ENCODE measurements around the gene PPM1K.
"Not testable (repeated sequence)": the region's sequence is repeated elsewhere in the genome, so short reads cannot be mapped to it uniquely, and the experiment has no call there.

The PPM1K gene

DNA sequence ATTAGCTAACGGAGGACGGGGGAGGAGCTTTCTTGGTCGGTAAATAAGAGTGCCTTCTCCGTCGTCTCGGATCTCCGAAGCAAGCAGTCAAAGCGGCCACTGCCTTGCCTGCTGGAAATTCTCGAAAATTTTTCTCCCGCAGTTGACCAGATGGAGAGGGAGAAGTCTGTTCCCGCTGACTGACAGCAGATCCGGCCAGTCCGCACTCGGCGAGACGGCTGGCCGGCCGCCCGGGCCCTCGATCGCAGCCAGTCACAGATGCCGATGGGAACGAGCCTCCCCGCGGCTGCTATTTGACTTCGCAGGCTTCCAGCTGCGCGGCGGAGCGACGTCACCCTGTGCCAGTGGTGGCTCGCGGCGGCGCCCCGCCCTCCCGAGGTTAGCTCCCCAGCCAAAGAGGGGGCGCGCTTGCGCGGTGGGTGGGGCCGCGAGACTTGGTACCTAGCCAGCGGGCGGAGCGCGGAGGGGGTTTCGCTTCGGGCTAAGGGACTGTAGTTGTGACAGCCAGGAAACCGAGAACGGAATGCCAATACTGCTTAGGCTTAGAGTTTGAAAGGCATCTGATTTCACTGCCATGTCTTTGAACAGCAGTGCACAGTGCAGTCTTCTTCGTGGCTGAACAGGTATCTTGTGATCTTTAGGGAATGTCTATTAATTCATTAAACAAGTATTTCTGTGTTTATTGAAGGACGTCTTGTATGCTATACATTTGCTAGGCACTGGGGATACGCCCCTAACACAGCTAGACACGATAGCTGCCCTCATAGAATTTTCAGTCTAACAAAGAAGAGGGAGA lies at the start of gene PPM1K:
PPM1K (minus strand) TSS at position 123 of the 796 bp plus-strand sequence. CDS start 5,978 bp downstream, outside the sequence.
- peak; percentile 95 to 99 for DNase-seq (ENCODE audit: low read depth in 2 of 2)

DNA sequence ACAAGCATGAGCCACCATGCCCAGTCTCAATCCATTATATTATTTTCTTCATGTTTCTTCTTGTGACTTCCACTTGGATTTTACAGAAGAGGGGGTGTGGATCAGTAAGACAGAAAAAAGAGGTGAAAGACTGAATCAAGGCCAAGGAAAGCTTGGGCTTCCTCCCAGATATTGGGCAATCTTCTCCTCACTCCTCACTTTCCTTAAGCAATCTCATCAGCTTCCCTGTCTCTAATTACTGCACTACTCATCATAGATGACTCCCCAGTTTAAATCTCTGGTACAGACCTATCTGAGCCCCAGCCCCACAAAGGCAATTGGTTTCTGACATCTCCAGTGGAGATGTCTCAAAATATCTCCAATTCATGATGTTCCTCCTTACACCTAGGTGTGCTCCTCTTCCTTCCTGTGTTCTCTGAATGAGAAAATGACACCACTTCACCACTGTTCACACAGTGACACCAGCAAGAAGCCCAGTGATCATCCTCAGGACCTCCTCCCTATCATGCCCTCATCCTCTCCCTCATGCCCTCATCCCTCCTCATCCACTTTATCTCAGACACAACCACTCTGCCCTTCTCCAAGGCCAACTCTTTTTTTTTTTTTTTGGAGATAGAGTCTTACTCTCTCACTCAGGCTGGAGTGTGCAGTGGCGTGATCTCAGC lies 49.5 kb upstream of the PPM1K start:
- DNase-seq (ENCODE audit: low read depth in 2 of 2) = no peak

DNA sequence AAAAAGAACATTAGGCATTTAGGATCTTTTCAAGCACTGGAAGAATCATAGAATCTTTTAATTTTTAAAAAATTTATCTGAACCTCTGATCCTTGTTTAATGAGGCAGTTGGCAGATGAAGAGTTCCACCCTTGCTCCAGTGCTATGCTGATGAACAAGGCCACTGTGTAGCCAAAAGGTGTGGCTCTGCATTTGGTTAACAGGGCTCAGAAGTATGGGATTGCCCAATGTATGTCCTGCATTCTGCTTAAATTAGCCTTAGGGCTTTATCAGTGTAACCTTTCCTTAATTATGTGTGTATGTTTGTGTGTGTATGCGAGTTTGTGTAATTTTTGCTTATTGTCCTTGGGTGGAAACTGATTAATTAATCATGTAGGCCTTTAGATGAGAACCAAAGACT lies 43.3 kb upstream of the PPM1K start:
- DNase-seq (ENCODE audit: low read depth in 2 of 2) = no peak

DNA sequence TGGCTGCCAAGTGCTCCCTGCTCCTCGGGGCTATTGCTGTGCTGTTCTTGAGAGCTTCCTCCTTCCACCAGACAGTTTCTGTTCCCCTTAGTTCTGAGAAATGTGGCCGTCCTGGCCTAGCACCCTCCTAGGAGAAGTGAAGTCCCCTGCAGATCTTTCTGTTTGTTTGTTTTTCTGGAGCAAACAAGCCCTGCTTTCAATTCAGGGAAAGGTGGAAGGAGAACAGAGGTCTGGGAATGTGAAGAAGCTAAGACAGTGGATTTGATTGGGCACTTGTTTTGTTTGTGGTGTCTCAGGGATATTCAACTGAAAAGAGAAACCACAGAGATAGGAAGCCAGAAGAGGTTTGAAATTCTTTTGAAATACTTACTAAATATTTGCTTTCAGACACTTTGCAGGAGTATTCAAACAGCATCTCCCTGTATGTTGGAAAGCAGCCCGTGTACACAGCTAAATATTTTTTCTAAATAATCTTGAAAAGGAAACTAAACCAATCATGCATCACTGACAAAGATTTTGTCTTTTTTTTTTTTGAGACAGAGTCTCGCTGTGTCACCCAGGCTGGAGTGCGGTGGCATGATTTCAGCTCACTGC lies 36.5 kb upstream of the PPM1K start:
- DNase-seq (ENCODE audit: low read depth in 2 of 2) = peak; percentile 0 to 3

DNA sequence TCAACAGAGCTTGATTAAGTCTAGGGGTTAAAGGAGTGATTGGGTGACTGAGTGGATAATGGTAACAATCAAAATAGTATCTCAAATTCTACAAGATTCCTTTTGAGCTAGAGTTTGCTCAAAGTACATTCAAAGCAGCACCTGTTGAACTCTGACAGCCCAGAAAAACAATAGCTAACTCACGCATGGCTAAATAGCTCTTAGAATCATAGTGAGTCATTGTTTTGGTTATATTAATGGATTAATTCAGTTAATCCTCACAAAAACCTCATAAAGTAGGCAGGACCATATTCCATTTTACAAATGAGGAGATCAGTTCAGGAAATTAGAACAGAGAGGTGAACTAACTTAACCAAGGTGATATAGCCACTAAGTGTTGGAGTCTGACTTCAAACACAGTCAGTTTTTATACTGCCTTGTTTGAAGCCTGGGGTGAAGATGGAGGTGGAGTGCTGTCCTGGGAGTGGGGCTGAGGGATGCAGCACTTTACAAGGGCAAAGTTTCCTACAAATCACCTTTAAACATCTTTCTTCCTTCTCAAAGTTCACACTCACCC lies 35.9 kb upstream of the PPM1K start:
- no peak for DNase-seq (ENCODE audit: low read depth in 2 of 2)

DNA sequence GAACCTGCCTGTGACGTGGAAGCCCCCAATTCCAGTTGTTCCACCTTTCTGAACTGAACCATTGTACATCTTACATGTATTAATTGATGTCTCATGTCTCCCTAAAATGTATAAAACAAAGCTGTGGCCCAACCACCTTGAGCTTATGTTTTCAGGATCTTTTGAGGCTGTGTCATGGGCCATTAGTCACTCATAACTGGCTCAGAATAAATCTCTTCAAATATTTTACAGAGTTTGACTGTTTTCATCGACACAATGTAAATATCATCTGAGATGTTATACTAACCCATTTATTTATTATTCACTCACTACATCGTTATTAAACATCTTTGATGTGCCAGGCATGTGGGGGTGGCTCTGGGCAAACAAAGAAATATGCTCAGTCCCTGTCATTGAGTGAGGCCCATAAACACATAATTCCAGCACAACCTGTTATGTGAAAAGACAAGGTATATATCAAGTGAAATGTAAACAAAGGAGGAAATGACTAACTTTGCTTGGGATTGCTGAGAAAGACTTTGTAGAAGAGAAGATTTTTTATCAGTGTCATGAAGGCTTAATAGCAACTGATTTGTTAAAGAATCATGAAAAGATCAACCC lies 34.5 kb upstream of the PPM1K start:
- DNase-seq (ENCODE audit: low read depth in 2 of 2) = no peak

DNA sequence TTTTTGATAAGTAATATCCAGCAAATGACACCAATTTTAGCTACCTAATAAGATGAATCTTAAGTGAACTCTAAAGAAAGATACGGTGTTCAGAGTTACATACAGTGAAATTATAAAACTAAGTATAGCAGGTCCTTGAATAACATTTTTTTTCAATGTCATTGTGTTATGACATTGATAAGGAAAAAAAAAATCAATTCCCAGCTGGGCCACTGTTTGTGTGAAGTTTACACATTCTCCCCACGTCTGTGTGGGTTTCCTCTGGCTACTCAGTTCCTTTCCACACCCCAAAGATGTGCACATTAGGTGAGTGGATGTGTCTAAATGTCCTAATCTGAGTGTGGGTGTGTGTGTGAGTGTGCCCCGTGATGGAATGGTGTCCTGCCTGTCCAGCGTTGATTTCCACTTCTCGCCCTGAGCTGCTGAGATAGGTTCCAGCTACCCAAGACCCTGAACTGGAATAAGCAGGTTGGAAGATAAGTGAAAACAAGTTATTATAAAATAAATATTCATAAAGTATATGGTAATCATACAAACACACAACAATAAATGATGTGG lies 31.2 kb upstream of the PPM1K start:
- no peak for DNase-seq (ENCODE audit: low read depth in 2 of 2)

DNA sequence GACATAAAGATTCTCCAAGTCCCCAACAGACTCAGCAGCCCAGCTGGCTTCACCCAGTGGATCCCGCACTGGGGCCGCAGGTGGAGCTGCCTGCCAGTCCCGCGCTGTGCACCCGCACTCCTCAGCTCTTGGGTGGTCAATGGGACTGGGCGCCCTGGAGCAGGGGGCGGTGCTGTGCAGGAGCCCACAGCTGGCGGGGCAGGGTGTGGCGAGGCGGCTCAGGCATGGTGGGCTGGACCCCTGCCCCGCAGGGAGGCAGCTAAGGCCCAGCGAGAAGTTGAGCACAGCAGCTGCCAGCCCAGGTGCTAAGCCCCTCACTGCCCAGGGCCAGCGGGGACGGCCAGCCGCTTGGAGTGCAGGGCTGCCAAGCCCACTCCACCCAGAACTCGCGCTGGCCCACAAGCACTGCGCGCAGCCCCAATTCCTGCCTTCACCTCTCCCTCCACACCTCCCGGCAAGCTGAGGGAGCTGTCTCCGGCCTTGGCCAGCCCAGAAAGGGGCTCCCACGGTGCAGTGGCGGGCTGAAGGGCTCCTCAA lies 28.8 kb upstream of the PPM1K start:
- not testable (repeated sequence) for DNase-seq (ENCODE audit: low read depth in 2 of 2)

DNA sequence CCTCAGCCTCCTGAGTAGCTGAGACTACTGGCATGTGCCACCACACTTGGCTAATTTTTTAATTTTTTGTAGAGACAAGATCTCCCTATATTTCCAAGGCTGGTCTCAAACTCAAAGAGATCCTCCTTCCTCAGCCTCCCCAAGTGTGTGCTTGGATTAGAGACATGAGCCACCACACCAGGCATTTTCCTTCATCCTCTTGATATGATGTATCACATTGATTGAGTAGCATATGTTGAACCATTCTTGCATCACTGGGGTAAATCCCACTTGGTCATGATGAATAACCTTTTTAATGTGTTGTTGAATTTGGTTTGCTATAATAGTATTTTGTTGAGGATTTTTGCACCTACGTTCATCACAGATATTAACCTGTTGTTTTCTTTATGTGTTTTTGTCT lies 24.2 kb upstream of the PPM1K start:
- no peak for DNase-seq (ENCODE audit: low read depth in 2 of 2)

DNA sequence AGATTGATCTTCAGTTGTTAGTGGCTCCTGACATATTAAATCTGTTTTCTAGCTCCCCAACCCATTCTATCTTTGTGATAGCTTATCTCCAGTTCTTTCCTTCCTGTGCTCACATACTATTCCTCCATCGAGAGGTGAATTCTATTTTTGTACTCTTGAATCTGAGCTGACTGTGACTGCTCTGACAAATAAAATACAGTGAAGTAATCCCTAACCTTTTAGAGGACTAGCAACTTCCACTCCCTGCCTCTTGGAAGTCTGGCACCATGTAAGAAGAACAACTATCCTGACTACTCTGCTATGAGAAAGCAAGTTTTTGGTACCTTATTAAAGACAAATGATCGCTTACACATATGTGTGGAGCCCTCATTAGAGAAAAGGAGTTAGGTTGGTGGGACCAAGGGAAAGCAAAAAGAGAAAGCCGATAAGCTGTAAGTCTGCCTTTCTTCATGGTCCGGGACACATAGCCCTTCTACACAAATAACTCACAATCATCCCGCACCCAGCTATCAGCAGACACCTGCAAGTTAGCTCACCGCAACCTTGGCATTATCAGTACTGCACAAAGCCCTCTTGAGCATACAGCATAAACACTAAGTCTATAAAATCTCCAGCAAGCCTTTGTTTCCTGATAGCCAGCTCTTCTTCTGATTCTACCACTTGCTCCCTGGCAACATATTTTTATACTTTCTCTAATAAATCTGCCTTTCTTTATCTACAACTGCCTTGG lies 13.5 kb upstream of the PPM1K start:
- DNase-seq (ENCODE audit: low read depth in 2 of 2) = no peak

DNA sequence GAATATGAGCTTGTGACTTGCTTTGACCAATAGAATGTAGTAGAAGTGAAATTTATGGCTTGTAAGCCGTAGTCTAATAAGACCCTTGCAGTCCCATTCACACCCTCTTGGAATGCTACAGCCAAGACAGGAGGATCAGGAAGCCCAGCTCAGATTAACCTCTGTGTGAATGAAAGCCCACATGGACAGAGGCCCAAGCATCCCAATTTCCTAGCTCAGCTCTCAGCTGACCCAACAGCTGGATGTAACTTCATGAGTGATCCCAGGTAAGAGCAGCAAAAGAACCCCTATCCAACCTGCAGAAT lies 12.8 kb upstream of the PPM1K start:
- DNase-seq (ENCODE audit: low read depth in 2 of 2) = no peak

DNA sequence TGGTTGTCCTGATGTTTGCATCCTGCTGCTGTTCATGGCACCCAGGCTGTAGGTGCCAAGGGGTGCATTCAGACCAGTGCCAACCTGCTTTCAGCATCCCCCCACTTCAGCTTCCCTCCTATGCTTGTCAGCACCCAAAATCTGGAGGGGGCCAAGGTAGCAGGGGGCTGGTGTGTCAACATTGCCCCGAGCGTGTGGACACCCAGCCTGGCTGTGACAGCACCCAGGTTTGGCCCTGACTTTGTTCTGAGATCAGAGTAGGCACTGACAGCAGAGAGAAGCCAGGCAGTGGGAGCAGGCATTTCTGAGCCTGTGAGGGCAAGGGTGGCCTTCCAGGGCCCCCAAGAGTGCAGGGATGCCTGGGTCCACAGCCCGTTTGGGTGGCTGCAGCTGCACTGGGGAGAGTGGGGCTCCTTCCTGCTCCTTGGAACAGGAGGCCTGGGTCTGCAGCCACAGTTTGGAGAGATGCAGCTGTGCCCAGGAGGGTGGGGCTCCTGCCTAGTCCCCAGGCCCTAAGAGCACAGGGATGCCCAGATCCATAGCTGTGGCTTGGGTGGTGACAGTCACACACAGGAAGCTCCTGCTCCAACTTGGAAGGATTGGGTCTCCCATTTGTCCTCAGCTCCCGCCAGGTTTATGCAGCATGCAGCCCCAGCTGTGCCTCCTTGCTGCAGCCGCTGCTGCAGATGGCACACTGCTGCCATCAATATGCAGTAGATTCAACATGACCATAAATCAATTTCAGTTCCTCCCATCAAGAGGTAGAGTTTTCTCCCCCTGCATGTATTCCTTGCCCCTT lies 12.3 kb upstream of the PPM1K start:
- no peak for DNase-seq (ENCODE audit: low read depth in 2 of 2)

DNA sequence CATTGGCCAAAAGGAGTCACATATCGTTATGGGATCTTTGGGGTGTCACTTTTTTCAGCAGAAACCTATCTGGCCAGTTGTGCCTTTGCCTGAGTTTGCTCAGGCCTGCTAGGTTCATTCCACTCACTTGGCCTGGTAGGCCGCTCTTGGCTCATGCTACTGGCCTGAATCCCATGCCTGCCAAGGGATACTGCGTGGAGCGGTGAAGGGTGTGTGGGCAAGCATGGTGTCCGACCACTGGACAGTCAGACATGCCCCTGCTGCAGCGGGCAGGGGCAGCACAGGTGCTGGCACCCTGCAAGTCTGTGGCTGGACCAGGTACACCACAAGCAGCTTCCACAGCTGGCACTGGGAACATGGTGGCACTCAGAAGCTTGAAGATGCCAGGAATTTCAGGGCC lies 11.3 kb upstream of the PPM1K start:
- DNase-seq (ENCODE audit: low read depth in 2 of 2) = no peak

DNA sequence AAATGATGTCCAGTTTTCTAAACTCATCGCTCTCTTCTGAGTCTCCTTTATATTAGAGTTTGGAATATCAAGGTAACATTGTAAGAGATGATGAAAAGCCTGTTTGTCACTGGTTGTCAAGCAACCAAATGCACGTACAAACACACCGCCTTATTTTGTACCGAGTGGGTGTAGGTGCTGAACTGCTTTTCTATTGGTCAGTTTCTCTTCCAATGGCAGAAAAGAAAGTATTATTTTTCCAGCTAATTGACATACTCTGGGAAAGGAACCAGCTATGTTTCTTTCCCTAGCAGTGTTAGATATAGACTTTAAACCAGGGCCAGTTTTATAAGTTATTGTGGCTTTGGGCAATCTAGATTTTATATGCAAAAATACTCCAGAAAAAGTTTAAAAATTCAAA lies 6.6 kb upstream of the PPM1K start:
- DNase-seq (ENCODE audit: low read depth in 2 of 2) = no peak

DNA sequence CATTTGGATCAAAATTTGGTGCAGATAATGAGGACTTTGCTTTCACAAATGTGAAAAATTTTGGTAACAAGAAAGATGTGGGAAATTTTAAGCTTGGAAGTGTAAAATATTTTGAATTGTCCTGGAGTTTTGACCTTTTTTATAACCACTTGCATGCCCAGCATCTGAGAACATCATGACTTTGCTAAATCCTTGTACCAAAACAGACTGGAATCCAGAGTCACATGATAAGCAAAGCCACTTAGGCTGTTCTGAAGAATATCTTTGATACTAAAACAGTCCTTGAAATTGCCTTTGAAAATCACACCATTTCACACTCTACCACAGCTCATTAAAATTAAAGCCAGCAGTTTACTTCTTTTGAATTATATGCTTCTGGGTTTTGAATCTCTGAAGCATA lies 2.5 kb upstream of the PPM1K start:
- no peak for DNase-seq (ENCODE audit: low read depth in 2 of 2)

DNA sequence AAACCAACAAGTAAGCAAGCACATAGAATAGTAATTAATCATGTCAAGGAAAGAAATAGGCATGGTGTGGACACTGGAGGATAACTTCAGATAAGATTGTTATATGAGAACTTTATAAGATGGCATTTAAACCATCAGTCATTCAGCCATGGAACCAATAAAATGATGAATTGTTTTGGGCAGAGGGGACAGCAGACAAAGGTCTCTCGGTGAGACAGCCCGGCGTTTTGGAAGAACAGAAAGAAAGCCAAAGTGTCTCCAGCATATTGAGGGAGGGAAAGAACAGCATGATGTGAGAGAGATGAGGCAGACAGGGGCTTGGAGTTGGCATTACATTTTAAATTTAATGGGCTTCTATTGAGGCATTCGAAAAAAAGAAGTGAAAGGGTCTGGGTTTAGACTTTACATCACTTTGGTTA lies 883 bp upstream of the PPM1K start:
- DNase-seq (ENCODE audit: low read depth in 2 of 2) = no peak

DNA sequence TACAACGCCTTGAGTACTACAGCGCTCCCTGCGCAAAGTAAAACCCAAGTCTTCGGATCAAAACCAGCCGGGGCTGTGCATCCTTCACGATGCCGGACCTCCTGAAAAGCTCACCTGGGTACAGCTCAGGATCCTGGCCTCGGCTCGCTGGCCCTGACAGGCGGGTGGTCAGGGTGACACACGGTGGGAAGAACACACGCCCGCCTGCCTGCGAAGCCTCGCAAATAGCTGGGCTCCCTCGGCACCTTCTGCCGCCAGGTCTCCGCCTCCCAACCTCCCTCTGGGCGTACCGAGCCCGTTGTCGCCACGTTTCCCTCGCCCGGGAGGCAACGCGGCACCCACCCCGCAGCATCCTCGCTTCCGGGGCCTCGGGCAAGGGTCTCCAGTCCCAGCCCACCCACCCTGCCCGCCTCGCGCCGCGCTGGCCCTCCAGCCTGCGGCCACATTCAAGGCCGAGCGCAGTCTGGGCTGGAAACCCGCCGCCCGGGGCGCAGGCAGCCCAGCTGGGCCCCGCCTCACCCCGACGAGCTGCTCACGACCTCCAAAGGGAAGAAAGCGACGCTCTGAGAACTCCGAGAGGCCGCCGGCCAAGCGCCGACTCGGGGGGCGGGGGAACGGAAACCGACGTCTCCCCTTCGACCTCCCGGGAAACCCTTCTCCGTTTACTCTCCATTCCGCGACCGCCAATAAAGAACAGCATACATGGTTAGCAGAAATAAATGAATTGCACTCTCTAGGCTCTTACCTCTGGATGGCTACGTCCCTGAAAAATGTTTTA lies 511 bp downstream of the PPM1K start:
- DNase-seq (ENCODE audit: low read depth in 2 of 2) = peak; percentile 22 to 59

DNA sequence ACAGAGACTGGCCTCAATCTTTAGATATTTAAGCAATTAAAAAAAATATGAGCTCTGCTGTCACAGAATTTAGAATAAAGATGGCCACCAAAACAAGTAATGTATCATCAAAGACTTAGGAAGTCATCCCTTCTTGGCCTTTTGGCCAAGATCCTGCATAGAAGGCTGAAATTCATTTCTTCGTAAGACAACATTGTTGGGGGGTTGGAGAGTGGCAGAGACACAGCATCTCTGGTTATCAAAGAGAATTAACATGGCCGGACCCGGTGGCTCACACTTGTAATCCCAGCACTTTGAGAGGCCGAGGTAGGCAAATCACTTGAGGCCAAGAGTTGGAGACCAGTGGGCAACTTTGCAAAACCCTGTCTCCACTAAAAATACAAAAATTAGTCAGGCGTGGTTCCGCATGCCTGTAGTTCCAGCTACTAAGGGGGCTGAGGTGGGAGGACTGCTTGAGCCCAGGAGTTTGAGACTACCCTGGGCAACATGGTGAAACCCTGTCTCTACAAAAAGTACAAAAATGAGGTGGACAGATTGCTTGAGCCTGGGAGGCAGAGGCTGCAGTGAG lies 4.0 kb downstream of the PPM1K start:
- DNase-seq (ENCODE audit: low read depth in 2 of 2) = no peak

DNA sequence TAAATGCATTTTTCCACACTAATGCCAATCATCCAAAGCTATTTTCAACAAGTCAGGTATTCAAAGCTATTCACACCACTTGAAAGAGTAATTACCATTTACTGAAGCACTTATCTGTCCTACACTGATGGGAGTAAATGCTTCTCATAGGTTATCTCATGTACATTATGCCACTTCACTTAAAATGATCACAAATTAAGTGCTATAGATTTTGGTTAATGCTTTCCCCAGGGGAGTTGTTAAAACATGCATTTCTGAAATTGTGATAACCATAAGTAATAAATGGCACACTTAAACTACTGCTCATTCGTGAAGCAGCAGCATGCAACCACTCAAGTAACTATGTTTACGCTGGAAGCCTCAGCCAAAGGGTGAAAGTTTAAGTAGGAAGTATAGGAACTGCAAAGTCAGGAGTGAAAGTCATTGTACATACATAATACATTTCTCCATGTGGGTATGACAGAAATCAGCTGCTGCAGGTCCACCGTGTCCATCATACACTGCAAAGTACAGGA lies 6.6 kb downstream of the PPM1K start:
- DNase-seq (ENCODE audit: low read depth in 2 of 2) = no peak

Data from stimulated activated CD8-positive, alpha-beta memory T cell treated with anti-CD3 and anti-CD28 coated beads, Interleukin-7, amount 100 ng/mL, for 4 hours (primary cell).